Liver (tissue), 9 donors: ENCODE results near the gene FOXC2. TPM values are rescaled to one million over a fixed set of nuclear protein-coding genes. Genes with fewer than 3 reads are reported as not detected.

Experiments
- DNase-seq: peaks from one replicate; pipeline ENCODE4 v3.0.0-alpha.2; 2017; ENCODE audit warnings: low spot score
- H3K27ac ChIP-seq, 2 donors: one replicate each; pipeline ENCODE4 v1.7.0; 2013; ENCODE audit warnings: inconsistent platforms in 2 of 2, low read length in 2 of 2, control low read depth in 1 of 2, low read depth in 1 of 2, mild to moderate bottlenecking in 1 of 2
- H3K27me3 ChIP-seq, 4 donors: one replicate each; pipeline versions ENCODE4 v1.6.1 to v1.7.0; 2013; ENCODE audit warnings: low read length in 3 of 4, inconsistent platforms in 1 of 4, mild to moderate bottlenecking in 1 of 4, moderate library complexity in 1 of 4; ENCODE audit not compliant: control insufficient read depth in 4 of 4, insufficient read depth in 4 of 4
- H3K36me3 ChIP-seq, 4 donors: one replicate each; pipeline versions ENCODE4 v1.6.1 to v1.7.0; 2013; ENCODE audit warnings: low read length in 3 of 4, mild to moderate bottlenecking in 3 of 4, low read depth in 1 of 4, moderate library complexity in 1 of 4; ENCODE audit not compliant: control insufficient read depth in 4 of 4, insufficient read depth in 3 of 4
- H3K4me1 ChIP-seq, 4 donors: one replicate each; pipeline versions ENCODE4 v1.6.1 to v1.7.0; 2013; ENCODE audit warnings: low read length in 3 of 4, mild to moderate bottlenecking in 3 of 4, moderate library complexity in 1 of 4; ENCODE audit not compliant: control insufficient read depth in 4 of 4, insufficient read depth in 4 of 4
- H3K4me3 ChIP-seq, 3 donors: one replicate each; pipeline versions ENCODE4 v1.6.1 to v1.7.0; 2013; ENCODE audit warnings: low read length in 3 of 3, control low read depth in 1 of 3, low read depth in 1 of 3, mild to moderate bottlenecking in 1 of 3
- H3K9ac ChIP-seq, 2 donors: one replicate each; pipeline ENCODE4 v1.7.0; 2013; ENCODE audit warnings: low read length in 2 of 2, mild to moderate bottlenecking in 2 of 2, moderate library complexity in 2 of 2, control low read depth in 1 of 2, low read depth in 1 of 2
- H3K9me3 ChIP-seq, 4 donors: one replicate each; pipeline versions ENCODE4 v1.6.1 to v1.7.0; 2013; ENCODE audit warnings: low read length in 3 of 4; ENCODE audit not compliant: control insufficient read depth in 4 of 4
- ATF3 ChIP-seq: IDR thresholded peaks from 2 replicates; pipeline ENCODE4 v1.6.1; 2016; ENCODE audit warnings: antibody characterized with exemption
- CTCF ChIP-seq: fragments of 150-350 bp; IDR thresholded peaks from 2 replicates; pipeline ENCODE4 v1.5.1; 2017; ENCODE audit warnings: improper control_type of control experiment, low read depth, low read length; ENCODE audit not compliant: missing input control
- EGR1 ChIP-seq, 2 donors: IDR thresholded peaks; 2 replicates each; pipeline ENCODE4 v1.6.1; 2016 to 2018; ENCODE audit warnings: antibody characterized with exemption in 2 of 2, low read depth in 2 of 2
- FOXA1 ChIP-seq: IDR thresholded peaks from 2 replicates; pipeline ENCODE4 v1.6.1; 2016; ENCODE audit warnings: antibody characterized with exemption
- FOXA2 ChIP-seq: IDR thresholded peaks from 2 replicates; pipeline ENCODE4 v1.6.1; 2016; ENCODE audit warnings: antibody characterized with exemption
- GABPA ChIP-seq, 2 donors: IDR thresholded peaks in 1 of 2; conservative IDR thresholded peaks in 1 of 2; 2 replicates each; pipeline ENCODE4 v1.6.1; 2016; ENCODE audit warnings: antibody characterized with exemption in 2 of 2, mild to moderate bottlenecking in 1 of 2, moderate library complexity in 1 of 2
- HNF4A ChIP-seq, 2 donors: conservative IDR thresholded peaks; 2 replicates each; pipeline ENCODE4 v1.6.1; 2016; ENCODE audit warnings: antibody characterized with exemption in 2 of 2, mild to moderate bottlenecking in 2 of 2
- HNF4G ChIP-seq: IDR thresholded peaks from 2 replicates; pipeline ENCODE4 v1.6.1; 2016; ENCODE audit warnings: antibody characterized with exemption
- JUND ChIP-seq, 2 donors: IDR thresholded peaks; 2 replicates each; pipeline ENCODE4 v1.6.1; 2016; ENCODE audit warnings: antibody characterized with exemption in 2 of 2
- NR2F2 ChIP-seq: IDR thresholded peaks from 2 replicates; pipeline ENCODE4 v1.6.1; 2016; ENCODE audit warnings: antibody characterized with exemption
- RAD21 ChIP-seq, 2 donors: IDR thresholded peaks; 2 replicates each; pipeline ENCODE4 v1.6.1; 2016; ENCODE audit warnings: antibody characterized with exemption in 2 of 2, mild to moderate bottlenecking in 2 of 2
- RXRA ChIP-seq, 2 donors: IDR thresholded peaks; 2 replicates each; pipeline ENCODE4 v1.6.1; 2017 to 2018; ENCODE audit warnings: antibody characterized with exemption in 2 of 2, mild to moderate bottlenecking in 1 of 2
- SP1 ChIP-seq: IDR thresholded peaks from 2 replicates; pipeline ENCODE4 v1.6.1; 2018; ENCODE audit warnings: antibody characterized with exemption, mild to moderate bottlenecking
- YY1 ChIP-seq: IDR thresholded peaks from 2 replicates; pipeline ENCODE4 v1.6.1; 2016; ENCODE audit warnings: antibody characterized with exemption, mild to moderate bottlenecking
- ZBTB33 ChIP-seq: IDR thresholded peaks from 2 replicates; pipeline ENCODE4 v1.6.1; 2016; ENCODE audit warnings: antibody characterized with exemption
- WGBS: extraction: QIAGEN DNeasy Blood & Tissue Kit; methylation state at CpG from one replicate; pipeline ENCODE4 v1.1.7; 2013; 5-methylcytosine and 5-hydroxymethylcytosine counted together
- polyA plus RNA-seq, 2 donors: library from polyadenylated mRNA; stranded (reverse) in 1 of 2; unstranded in 1 of 2; fragments of 200-250 nt in 1 of 2; fragments of >200 nt in 1 of 2; fragmentation: Nextera tagmentation in 1 of 2; extraction: Ambion mirVana in 1 of 2; gene quantifications; one replicate each; pipeline versions ENCODE4 v1.2.1 to v1.2.3, GENCODE V29; 2013 to 2015
- total RNA-seq, 2 donors: library from RNA; depleted of rRNA; stranded (reverse); fragments of >200 nt; gene quantifications; one replicate each; pipeline ENCODE4 v1.2.3, GENCODE V29; 2014
- TF ChIP-seq, protein P1 (sequence below): IDR thresholded peaks from 2 replicates; pipeline ENCODE4 v1.6.1; 2016; ENCODE audit warnings: antibody characterized with exemption, mild to moderate bottlenecking
- TF ChIP-seq, protein P2 (sequence below): IDR thresholded peaks from 2 replicates; pipeline ENCODE4 v1.6.1; 2016; ENCODE audit warnings: antibody characterized with exemption
- donor health status: healthy.
- donor health status: healthy.
- donor health status: healthy.
- donor health status: healthy.
- donor health status: healthy.

The FOXC2 gene
- total and polyA plus RNA-seq, 4 donors = 0.03 to 0.09 (median 0.08) TPM; not detected in 1

DNA sequence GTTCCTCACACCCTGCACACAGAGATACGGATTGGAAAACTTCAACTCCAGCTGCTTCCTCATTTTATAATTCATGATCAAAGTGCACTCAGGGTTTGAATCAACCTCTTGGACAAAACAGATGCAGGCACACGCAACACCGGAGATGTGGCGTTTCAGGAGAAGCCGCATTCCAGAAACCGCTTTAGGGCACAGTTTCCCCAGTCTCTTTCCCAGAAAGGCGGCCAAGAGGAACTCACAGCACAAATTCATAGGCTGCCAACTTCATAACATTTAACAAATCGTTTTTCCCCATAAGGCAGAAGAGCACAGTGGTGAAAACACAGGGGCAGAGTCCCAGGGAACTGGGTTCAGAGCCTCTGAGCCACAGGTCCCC is 20.0 kb upstream of the FOXC2 start (continued):
- TF ChIP-seq RAD21 (IDR thresholded peaks at IDR 0.05) (no peak), ATF3 (no peak), GABPA (IDR thresholded peaks at IDR 0.05 in 1 of 2, conservative IDR thresholded peaks at IDR 0.05 in 1 of 2) (no peak)

DNA sequence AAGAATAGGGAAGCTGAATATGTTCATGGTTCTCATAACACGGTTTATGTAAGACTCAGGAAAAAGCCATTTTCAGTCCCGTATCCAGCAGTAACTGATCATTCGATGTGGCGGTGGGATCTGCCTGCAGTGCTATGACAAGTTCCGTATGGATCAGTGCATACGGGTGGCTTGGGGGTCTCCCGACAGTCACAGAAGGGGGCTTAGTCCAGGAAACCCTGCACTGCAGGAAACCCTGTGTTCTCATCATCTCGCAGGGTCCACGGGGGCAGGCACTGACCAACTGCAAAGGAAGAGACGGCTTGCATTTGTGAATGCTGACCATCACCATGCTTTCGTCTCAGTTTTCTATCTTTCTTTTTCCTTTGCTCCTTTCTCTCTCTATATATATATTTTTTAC is 19.3 kb upstream of the FOXC2 start:
- TF ChIP-seq YY1 = no peak
- no peak for TF ChIP-seq CTCF
- no peak for TF ChIP-seq ATF3
- no peak for TF ChIP-seq GABPA (IDR thresholded peaks at IDR 0.05 in 1 of 2, conservative IDR thresholded peaks at IDR 0.05 in 1 of 2)
- TF ChIP-seq JUND (IDR thresholded peaks at IDR 0.05) = no peak
- no peak for TF ChIP-seq NR2F2
- no peak for TF ChIP-seq FOXA2
- Histone ChIP-seq H3K27ac (no peak overlapping the region), H3K4me3 (no peak overlapping the region), H3K4me1 (no peaks in the 10 kb centered on the region), H3K9ac (no peak overlapping the region), H3K27me3 (no peaks in the 10 kb centered on the region), H3K36me3 (peaks cover 0 to 63% (median 24%) of the 10 kb centered on the region in 4 donors), H3K9me3 (no peaks in the 10 kb centered on the region)
- WGBS = 96% methylated on average over 11 of the region's 11 CpGs
- no peak for DNase-seq

DNA sequence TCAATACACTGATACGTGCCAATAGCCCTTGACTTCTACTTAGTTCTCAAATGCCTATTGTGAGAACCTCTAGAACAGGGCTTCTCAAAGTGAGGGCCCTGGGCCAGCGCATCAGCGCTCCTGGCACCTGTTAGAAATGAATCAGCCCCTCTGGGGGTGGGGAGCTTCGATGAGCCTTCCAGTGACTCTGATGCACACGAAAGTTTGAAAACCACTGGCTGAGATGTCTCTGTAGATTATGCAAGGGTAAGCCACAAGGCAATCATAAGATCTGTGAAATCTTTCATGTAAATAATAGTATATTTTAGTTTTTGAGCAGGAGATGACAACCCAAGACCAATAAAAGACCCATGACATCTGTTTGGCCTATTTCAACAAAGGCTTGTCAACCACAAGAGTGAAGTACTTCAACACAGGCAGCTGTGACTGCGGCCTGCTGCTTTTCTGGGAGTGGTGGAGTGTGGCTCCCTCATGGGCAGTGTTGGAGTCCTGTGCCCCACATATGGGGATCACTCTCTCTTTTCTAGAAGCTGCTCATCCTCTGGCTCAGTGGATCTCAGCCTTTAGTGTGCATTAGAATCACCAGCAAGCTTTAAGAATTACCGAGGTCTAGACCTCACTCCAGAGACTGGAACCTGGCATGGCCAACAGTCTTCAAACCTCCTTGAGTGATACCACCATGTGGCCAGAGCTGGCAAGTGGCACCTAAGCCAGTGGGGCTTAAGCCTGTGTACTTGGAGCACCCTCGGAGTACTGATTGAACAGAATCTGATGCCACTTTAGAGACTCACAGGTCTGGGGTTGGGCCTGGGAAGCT is 17.3 kb upstream of the FOXC2 start:
- no peaks in the 10 kb centered on the region for H3K27me3 ChIP-seq
- H3K9me3 ChIP-seq = no peaks in the 10 kb centered on the region
- H3K9ac ChIP-seq = no peak overlapping the region
- no peak overlapping the region for H3K4me3 ChIP-seq
- DNase-seq = no peak
- no peak overlapping the region for H3K27ac ChIP-seq
- peaks cover 0 to 4% (median 3%) of the 10 kb centered on the region in 4 donors for H3K4me1 ChIP-seq
- 83% methylated on average over 8 of the region's 8 CpGs for WGBS
- H3K36me3 ChIP-seq = peaks cover 0 to 51% (median 19%) of the 10 kb centered on the region in 4 donors
- TF ChIP-seq GABPA (IDR thresholded peaks at IDR 0.05 in 1 of 2, conservative IDR thresholded peaks at IDR 0.05 in 1 of 2) (no peak), SP1 (no peak), JUND (IDR thresholded peaks at IDR 0.05) (no peak), YY1 (no peak), RAD21 (IDR thresholded peaks at IDR 0.05) (no peak), FOXA1 (no peak), HNF4G (no peak), HNF4A (conservative IDR thresholded peaks at IDR 0.05) (no peak), ZBTB33 (no peak), EGR1 (IDR thresholded peaks at IDR 0.05; ENCODE audit: low read depth in 2 of 2) (no peak), NR2F2 (no peak), RXRA (IDR thresholded peaks at IDR 0.05) (no peak), CTCF (no peak), ATF3 (no peak), FOXA2 (no peak)
- TF ChIP-seq, protein P1, sequence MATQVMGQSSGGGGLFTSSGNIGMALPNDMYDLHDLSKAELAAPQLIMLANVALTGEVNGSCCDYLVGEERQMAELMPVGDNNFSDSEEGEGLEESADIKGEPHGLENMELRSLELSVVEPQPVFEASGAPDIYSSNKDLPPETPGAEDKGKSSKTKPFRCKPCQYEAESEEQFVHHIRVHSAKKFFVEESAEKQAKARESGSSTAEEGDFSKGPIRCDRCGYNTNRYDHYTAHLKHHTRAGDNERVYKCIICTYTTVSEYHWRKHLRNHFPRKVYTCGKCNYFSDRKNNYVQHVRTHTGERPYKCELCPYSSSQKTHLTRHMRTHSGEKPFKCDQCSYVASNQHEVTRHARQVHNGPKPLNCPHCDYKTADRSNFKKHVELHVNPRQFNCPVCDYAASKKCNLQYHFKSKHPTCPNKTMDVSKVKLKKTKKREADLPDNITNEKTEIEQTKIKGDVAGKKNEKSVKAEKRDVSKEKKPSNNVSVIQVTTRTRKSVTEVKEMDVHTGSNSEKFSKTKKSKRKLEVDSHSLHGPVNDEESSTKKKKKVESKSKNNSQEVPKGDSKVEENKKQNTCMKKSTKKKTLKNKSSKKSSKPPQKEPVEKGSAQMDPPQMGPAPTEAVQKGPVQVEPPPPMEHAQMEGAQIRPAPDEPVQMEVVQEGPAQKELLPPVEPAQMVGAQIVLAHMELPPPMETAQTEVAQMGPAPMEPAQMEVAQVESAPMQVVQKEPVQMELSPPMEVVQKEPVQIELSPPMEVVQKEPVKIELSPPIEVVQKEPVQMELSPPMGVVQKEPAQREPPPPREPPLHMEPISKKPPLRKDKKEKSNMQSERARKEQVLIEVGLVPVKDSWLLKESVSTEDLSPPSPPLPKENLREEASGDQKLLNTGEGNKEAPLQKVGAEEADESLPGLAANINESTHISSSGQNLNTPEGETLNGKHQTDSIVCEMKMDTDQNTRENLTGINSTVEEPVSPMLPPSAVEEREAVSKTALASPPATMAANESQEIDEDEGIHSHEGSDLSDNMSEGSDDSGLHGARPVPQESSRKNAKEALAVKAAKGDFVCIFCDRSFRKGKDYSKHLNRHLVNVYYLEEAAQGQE = no peak
- TF ChIP-seq, protein P2, sequence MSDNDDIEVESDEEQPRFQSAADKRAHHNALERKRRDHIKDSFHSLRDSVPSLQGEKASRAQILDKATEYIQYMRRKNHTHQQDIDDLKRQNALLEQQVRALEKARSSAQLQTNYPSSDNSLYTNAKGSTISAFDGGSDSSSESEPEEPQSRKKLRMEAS = no peak
